GM18858 (cell line): ENCODE measurements around the gene CISH.

Source experiments
- ATAC-seq: cut with Tn5 transposase; IDR thresholded peaks from one replicate; pipeline ENCODE4 v1.9.1; 2021; ENCODE audit not compliant: unreplicated experiment

CISH gene

GRCh38 chr3:50637945-50638344 is 26.4 kb upstream of the CISH start:
- no peak for ATAC-seq

GRCh38 chr3:50637011-50637410 is 25.4 kb upstream of the CISH start:
- ATAC-seq = no peak

DNA sequence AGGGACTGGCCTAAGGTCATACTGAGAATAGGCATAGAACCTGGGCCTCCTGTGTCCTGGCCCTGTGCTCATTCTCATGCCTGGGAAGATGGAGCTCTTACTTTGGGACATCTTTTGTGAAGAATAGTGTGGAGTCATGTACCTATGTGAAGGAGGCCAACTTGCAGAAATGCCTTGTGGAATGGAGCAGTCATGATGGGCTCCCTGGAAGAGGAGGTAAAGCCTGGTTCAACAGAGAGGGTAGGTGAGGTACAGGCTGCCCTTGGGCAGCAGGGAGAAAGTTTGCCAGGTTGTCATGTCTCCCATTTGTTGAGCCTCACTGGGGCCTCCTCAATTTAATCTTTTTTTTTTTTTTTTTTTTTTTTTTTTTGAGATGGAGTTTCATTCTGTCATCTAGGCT is 23.5 kb upstream of the CISH start:
- ATAC-seq = no peak

DNA sequence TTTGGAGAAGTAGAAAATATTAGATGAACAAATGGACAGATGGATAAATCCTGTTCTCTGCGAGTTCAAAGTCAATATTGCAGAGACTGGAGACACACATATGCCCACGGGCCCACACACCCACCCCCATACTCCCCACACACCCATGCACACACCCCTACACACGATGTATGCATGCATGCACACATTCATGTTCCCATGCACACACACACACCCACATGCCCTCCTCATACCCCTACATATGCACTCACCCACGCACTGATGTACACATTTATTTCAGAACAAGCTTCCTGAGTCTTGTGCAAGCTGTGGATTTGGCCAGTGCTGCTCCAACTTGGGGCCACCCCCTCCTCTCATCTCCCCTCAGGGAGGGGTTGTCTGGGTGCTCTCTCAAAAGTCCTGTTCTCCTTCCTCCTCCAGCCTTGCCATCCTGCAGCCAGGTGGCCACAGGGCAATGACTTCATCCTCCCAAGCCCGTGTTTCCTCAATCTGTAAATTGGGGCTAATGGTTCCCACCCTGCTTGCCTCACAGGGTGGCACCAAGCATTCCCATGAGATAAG is 21.7 kb upstream of the CISH start:
- no peak for ATAC-seq

DNA sequence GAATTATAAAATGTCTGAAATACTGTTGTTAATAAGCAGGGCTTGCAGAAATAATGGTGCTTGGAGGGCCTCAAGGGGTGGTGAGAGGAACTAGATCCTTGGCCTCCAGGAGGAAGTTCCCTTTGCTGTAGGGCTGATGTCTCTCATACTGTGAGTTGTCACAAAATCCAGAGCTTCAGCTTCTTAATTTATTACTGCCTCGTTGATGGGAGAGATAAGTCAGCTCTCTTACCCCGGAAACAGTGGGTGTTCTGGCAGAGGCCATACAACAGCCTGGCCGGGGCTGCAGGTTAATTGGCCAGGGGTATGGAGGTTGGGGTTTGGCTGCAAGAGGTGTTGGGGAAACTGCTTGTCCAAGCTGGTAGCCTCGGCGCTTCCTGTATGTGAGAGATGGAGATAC is 20.9 kb upstream of the CISH start:
- ATAC-seq = no peak

DNA sequence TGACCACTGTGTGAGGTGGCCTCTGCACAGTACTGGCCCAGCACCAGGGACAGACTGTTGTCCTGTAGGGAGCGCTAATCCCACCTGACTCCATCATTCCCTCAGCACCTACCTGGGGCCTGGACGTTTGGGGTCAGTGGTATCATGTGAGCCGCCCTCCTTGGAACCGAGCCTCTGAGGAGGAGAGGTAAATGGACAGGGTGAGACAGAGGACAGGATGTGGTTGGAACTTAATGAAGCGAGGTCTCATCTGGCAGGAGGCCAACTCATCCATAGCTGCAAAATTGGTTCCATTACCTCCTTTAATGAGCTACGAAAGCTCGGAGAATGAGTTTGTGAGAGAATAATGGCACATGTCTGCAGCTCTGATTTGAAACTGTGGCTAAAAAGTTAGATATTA is 19.3 kb upstream of the CISH start:
- ATAC-seq = no peak

- no peak for ATAC-seq
These were observed 18.8 kb upstream of the CISH start for GRCh38 chr3:50630394-50630793.

DNA sequence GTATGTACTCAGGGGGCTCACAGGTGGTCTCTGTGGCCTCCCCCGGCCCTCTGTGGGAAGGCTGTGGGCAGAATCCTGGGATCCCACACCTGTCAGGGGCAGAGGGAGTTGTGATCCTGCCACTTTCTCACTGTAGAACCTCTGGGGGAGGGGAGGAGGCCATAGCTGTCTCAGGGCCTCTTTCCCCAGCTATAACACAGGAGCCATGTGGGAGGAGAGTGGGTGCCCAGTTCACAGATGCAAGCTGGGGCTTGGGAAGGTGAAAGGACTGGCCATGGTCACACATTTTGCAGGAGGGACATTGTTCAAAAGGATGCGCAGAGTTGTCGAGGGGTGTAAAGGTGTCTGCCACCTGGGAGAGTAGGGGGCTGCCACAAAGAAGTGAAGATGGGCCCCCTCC is 17.0 kb upstream of the CISH start:
- ATAC-seq = no peak

GRCh38 chr3:50627407-50628051 is 16.0 kb upstream of the CISH start:
- ATAC-seq = no peak

DNA sequence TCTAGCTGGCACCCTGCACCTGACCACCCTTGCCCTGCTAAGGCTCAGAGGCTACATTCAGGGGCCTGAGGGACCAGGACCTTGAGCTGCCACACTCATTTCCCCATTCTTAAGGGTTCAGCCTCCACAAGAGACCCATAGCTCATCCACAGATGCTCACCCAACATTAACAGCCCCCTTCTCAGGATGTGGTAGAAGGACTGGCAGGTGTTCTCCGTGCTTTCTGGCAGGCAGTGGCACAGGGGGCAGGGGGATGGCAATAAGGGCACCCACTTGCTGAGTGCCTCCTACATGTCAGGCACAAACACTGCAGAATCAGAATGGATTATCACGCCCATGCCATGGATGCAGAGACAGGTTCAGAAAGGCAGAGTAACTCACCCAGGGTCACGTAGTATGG is 14.8 kb upstream of the CISH start:
- ATAC-seq = no peak

GRCh38 chr3:50625231-50626182 is 13.9 kb upstream of the CISH start:
- no peak for ATAC-seq

DNA sequence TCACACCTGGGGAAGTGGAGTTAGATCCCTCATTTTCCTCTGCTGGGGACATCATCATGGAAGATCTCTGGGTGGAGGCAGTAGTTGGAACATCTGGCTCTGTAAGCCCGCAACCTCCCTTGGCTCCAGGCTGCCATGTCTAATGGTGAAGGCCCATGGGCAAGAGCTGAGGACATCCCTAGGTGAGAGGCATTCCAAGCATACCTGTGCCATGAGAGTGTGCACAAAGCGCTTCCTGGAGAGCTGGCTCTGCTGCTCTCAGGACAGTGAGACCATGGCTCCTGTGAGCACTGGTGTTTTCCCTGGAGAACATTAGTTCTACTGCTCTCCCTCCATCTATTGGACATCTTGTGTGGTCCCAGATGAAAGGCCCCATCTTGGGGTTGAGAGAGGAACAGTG is 13.1 kb upstream of the CISH start:
- ATAC-seq = no peak

- ATAC-seq = peak; percentile 48
These were observed 12.4 kb upstream of the CISH start for GRCh38 chr3:50623840-50624474.

DNA sequence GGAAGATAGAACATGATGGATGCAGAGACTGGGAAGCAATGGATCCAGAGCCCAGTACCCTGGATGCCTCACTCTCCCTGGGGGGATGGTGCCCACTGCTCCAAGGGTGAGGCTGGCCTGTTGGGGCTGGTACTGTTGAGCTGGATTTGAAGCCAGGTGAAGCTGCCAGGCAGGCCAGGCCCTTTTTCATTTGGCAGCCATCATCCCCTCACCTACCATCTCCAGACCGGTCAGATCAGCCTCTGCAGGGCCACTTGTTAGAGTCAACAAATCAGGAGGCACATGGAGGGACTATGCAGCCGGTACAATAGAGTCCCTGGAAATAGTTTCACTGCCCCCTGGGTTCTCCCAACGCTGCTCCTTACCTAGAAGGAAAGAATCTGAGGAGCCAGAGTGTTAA is 11.3 kb upstream of the CISH start:
- no peak for ATAC-seq

GRCh38 chr3:50620820-50621219 is 9.2 kb upstream of the CISH start:
- ATAC-seq = no peak

DNA sequence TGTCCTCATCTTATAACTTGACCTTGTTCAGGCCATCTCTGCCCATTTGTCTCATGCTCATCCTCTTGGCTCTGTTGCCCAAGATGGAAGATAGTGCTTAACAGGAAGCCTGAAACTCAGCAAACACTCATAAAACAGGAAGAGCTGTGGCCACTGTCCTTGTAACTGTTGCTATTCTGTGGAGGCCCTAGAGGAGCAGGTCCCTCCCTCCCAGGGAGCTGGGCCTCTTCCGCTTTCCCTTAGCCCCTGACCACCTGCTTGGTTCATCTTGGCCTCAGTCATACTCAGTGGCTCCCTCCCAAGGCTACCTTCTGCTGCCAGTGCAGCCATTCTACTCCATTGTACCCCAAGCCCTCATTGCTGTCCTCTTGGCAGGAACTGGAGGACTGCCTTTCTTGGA is 8.8 kb upstream of the CISH start:
- ATAC-seq = no peak

DNA sequence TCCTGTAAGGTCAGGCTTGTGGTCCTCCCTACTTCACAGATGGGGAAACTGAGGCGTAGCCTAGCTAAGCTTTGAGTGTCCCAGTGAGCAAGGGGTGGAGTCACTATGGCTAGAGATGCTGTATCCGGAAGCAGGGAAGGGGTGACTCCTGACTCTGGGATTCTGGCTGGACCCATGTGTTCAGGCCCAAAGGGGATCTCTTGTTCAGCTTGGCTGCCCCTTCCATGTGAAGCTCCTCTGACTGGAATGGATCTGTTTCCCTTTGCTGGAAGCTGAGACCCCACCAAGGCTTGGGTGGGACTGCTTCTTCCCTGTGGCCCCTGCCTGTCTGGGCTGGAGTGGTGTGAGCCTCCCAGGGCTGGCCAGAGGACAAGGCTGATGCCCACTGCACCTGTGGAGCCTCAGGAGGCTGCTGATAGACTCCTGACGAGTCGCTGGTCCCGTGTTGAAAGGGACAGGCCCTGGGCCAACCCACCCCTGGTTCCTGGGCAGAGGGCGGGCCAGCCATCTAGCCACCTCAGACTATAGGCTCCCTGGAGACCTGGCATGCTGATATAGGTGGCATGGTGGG is 6.4 kb upstream of the CISH start:
- ATAC-seq = no peak

- ATAC-seq = peak; percentile 16
These were observed 5.7 kb upstream of the CISH start, which contains the start of gene MAPKAPK3 for GRCh38 chr3:50617096-50617791. Gene MAPKAPK3 (plus strand): TSS chr3:50617151. CDS start chr3:50617566, 415 bp downstream.

DNA sequence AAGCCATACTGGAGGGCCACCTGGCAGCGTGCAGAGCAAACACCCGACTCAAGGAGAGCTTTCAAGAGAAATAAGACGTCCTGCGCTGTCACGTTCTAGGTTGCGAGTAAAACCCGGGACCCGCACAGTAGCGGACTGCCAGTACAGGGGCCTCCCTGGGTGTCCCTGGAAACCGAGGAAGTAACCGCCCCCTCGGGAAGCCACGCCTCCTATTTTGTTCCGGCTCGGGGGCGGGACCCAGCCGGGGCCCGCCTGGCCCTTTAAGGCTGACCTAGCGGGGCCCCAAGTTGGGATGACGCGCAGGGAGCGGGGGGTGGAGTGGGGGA is 5.2 kb upstream of the CISH start:
- ATAC-seq = peak; percentile 50

- ATAC-seq = peak; percentile 38
These were observed 4.6 kb upstream of the CISH start for GRCh38 chr3:50616003-50616769.
